ENCODE data around the gene MCTP1.

MCTP1 gene

GRCh38 chr5:94759022-94759421 lies 525.9 kb downstream of the MCTP1 start:
- DNase-seq (ENCODE audit: low spot score) = no peak

DNA sequence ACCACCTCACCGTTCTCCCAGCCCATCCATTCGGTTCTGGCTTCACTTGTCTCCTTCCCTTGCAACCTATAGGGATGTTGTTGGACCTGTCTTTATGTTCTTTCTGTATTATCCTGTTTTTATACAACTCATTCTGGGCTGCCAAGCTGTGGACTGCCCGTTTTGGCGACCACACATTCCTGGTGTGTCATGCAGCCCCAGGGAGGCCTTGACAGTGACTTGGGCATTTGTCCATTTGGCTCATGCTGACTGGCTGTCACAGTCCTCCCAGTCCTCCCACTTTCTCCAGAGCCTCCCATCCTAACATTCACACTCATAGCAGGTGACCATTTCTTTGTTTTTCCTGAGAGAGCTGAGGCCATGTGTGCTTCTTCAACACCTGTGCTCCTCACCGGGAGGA lies 530.1 kb downstream of the MCTP1 start:
- DNase-seq (ENCODE audit: low spot score) = no peak

- DNase-seq (ENCODE audit: low spot score) = no peak
Measured at GRCh38 chr5:94751460-94751859, 533.4 kb downstream of the MCTP1 start.

DNA sequence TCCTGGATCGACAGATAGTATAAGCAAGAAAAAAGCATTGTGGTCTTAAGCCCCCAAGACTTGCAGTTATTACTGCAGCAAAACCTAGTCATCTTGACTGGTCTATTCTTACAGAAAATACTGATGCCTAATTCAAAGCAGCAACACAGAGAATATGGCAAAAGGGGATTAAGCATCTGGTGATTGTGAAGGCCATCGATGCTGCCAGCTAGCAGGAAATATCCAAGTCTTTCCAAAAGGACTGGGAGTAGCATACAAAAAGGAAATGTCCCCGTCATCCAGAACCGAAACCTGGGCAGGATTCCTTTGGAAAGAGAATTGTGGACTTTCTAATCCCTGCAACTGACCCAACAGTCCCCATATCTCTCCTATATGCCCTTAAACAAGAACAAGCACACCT lies 534.2 kb downstream of the MCTP1 start:
- DNase-seq (ENCODE audit: low spot score) = no peak

DNA sequence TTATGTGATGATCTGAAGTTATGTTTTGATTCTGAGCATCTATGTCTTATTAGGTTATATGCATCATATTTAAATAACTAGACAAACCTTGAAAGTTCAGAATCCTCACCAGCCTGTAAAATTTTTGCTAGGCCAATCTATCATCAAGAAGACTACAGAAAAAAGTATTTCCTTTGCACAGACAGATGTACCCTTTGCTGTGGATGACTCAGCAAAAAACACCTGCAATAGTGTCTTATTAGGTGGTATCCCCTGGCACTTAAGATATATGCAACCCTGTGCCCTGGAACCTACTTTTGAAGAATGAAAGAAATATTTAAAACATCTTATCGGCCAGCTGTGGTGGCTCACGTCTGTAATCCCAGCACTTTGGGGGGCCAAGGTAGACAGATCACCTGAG lies 535.9 kb downstream of the MCTP1 start:
- no peak for DNase-seq (ENCODE audit: low spot score)

DNA sequence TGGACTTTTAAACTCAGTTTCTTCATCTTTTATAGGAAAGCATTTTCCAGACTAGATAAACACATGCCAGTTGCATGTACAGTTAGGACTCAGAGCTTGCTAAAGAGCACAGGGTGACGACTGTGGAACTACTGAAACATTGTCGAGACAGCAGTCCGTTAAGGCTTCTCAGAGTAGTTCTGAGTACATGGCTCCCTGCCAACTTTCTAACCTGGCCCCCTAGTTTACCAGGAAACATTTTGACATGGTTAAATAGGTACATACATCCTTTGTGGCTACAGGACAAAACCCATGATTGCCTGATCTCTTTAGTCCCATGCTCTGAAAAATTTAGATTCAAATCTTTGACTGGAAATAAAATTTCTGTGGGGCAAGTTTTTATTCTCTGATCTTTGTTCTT lies 536.7 kb downstream of the MCTP1 start:
- no peak for DNase-seq (ENCODE audit: low spot score)

- no peak for DNase-seq (ENCODE audit: low spot score)
Measured at GRCh38 chr5:94747371-94747770, 537.5 kb downstream of the MCTP1 start.

DNA sequence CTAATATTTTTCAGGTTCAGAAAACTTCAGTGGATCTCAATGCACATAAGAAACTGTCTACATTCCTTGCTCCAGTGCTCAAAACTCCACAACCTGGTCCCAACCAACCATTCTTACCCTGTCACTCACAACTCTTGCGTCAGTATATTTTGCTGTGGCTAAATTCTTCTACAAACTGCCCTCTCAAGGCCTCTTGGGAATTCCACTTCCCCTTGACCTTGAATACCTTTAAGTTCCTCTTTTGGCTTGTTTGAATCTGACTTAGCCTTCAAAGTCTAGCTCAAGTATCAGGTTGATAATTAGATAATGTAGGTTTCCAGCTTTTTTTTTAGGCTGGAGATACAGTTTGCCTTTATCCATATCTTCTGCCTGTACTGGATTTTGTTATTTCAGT lies 538.2 kb downstream of the MCTP1 start:
- DNase-seq (ENCODE audit: low spot score) = no peak

DNA sequence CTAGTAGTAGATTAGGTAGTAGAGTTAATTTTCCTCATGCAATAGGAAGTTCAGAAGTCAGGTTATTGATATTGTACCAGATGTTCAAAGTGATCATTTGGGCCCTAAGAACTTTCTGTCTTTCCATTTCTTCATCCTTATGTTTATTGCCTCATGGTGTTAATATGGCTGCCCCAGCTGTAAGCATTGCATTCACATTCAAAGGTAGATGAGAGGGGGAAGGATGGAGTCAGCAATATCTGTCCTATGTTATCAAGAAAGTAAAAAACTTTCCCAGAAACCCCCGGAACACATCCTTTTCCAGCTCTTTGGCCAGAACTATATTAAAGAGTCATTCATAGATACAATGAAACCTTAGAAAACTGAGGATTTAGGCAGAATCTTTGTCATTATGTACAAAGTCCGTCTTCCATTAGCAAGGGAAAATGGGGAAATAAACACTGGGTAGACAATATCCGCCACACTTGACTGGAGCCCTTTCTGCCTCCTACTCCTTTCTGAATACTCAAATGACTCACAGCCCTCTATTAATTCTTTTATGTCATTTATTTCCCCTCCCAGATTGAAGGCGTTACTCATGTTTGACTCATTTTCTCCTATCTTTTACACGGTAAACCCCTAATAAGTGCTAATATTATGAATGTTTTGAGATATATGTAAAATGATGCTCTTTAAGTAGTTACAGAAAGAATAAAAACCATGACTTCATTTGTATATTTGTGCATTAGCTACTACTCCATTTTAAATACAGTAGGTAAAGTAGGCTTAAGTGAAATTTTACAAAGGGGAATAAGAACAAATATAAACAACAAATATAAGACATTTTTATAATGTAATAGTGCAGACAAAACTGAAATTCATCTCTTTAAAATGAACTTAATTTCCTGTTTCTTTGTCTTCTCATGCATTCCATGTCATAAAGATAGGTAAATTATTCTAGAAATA lies 538.8 kb downstream of the MCTP1 start:
- no peak for DNase-seq (ENCODE audit: low spot score)

GRCh38 chr5:94744906-94745305 lies 540.0 kb downstream of the MCTP1 start:
- DNase-seq (ENCODE audit: low spot score) = no peak

- DNase-seq (ENCODE audit: low spot score) = no peak
Measured at GRCh38 chr5:94742852-94743251, 542.0 kb downstream of the MCTP1 start.

DNA sequence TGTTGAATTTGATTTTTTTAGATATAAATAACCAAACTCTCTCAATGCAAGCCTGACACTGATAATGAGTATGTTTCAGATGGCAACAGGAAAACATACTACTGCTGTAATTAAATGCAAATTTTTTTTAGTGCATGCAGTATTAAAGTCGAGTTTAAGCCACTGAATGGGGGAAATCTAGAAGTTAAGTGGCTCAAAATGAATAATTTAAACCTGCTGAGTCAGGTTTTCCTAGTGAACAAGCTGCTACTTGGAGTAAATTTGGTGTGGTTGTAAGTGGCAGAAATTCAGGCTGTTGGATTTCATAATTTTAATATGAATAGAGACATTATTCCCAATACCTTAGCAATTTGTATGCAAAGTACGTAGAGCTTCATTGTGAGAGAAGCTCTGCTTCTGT lies 544.6 kb downstream of the MCTP1 start:
- no peak for DNase-seq (ENCODE audit: low spot score)

DNA sequence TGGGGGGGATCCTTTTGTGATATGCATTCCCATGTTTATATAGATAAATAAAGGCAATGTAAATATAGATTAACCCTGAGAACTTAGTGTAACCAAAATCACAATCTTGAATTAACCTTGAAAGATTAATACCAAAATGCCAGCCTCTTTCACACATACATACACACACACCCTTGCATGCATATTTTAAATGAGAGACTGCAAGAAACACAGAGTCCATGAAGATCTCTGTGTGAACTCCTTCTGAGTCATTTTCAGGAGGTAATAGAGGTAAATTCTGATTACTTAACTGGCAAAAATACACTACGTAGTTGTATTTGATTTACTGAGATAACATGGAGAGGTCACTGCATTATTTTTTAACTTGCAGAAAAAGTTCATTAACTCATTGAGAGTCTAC lies 548.4 kb downstream of the MCTP1 start:
- DNase-seq (ENCODE audit: low spot score) = no peak

- DNase-seq (ENCODE audit: low spot score) = no peak
Measured at GRCh38 chr5:94731471-94731870, 553.4 kb downstream of the MCTP1 start.

DNA sequence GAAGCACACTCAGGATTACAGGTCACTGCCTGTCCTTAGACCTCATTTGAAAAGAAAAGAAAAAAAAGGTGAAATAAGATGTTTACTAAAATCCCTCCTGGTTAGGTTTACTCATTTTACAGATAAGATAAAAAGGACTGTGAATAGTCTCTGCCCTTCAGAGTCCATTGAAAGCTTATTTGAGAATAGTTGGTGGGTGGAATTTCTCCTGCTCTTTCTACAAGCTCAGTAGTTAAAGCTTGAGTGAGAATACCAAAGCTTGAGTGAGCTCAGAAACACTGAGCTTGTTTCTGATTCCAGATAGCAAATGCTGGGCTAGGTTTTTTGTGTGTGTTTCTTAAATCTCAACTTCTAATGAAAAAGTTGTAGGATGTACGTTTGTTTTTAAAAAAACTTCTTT lies 559.8 kb downstream of the MCTP1 start:
- DNase-seq (ENCODE audit: low spot score) = no peak

DNA sequence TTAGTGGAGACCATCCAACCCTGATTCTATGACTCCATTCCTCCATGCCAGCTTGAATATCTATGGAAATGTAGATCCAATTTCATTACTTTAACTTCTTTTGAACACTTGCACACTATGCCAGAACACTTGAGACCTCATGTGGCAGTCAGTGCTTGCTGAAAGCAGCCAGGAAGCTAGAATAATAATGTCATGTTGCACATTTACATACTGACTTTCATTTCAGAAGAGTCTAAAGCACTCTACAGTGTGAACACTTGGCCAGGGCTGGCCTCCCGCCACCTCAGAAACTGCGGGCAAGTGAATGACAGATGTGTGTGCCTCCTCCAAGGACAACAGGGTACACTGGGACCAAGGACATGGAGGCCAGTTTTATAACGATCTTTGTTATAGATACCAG lies 569.1 kb downstream of the MCTP1 start:
- no peak for DNase-seq (ENCODE audit: low spot score)

GRCh38 chr5:94711785-94712184 lies 573.1 kb downstream of the MCTP1 start:
- no peak for DNase-seq (ENCODE audit: low spot score)

DNA sequence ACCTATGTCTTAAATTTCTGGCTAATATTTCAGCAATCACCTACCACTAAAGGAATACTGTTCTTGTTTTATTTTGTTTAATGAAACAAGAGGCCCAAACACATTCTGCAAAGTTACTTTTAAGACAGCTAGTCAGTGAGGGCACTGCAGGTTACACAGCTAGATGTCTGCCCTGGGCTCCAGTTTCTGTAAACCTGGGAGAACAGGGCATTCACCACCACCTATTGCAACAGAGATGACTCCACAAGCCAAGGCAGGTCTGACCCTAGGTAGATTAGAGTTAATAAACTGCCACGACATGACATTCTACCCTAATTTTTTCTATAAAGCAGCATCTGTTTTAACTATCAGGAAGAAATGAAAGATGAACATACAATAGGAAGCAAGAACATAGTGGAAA lies 575.6 kb downstream of the MCTP1 start:
- DNase-seq (ENCODE audit: low spot score) = no peak

DNA sequence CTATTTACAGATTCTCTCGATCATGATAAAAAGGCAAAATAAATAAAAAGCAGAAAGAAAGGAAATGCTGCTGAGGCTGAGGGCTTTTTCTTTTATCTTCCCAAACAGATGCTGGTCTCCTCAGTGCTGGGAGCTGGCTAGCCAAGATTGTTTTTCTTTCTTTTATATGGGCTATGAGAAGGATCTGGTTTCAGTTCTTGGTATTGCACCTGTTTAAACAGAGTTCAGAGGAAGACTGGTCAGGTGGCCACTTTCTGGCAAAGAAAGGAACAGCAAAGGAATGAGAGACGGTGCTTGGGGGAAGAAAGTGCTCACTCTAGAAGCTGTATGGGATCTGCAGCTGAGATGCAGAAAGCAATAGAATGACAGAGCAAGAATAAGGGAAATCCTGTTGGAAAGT lies 577.5 kb downstream of the MCTP1 start:
- DNase-seq (ENCODE audit: low spot score) = no peak

GRCh38 chr5:94705427-94705826 lies 579.5 kb downstream of the MCTP1 start:
- no peak for DNase-seq (ENCODE audit: low spot score)

GRCh38 chr5:94702729-94703128 lies 582.2 kb downstream of the MCTP1 start:
- DNase-seq (ENCODE audit: low spot score) = no peak

DNA sequence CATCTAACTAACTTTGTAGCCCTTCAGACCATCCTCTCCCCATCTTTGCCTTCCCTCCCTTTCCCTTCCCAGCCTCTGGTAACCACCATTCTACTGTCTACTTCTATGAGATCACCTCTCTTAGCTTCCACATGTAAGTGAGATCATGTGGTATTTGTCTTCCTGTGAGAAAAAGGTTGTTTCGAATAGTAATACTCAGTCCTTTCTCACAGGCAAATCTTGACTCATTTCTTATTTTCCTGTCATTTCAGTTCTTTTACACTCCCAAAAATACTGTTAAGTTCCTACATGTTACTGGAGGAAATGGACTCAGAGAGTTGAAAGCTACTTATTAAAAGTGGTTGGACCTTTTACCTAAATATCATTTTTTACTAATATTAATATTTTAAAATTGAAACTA lies 584.3 kb downstream of the MCTP1 start:
- DNase-seq (ENCODE audit: low spot score) = no peak

DNA sequence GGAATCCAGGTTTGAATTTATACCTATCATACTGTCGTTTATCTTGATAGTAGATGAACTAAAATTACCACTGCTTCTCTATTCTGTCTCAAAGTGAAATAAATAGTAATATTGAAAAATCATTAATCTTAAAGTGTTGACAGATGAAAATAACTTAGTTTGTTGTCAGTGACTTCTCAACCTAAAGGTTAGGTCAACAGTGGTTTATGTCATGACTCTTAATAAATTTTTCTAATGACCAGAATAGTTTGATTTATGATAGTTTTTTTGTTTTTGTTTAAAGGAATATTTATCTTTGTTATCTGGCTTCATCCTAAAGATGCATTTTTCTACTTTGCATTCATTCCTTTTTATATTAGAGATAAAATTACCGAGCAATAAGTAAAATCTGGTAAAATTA lies 585.3 kb downstream of the MCTP1 start:
- DNase-seq (ENCODE audit: low spot score) = no peak

DNA sequence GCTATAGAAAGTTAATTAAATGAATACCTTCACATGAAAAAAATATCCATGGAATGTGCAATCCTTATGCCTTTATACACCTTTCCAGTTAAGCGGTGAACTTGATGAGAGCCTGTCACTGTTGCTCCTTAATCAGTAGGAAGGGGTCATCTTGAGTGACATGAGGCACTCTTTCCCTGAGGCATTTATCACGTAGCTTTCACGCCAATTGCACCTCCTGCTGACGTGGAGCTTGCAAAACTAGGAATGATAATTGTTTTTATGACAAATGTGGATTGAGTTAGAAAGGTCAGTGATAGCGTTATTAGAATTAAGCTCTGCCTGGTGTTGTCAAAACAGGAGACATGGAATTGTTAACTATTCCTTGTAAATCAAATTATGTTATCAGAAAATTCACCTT lies 586.7 kb downstream of the MCTP1 start:
- DNase-seq (ENCODE audit: low spot score) = no peak

Measured in hematopoietic multipotent progenitor cell treated with erythropoietin and hydrocortisone succinate and interleukin-3 and kit ligand, for 17 days (in vitro differentiated cells).